ENCODE data around the gene EXT2.
A peak's percentile ranks its signal among the peaks of the same experiment; 100 is the strongest.

The EXT2 gene

GRCh38 chr11:44095506-44096359 lies at the start of gene EXT2:
Gene EXT2, plus strand, starts transcription at chr11:44095678. Its CDS starts 12,035 bp downstream, at chr11:44107713.
- peak; percentile 66 to 74 for DNase-seq (ENCODE audit: low read depth in 2 of 2)

DNA sequence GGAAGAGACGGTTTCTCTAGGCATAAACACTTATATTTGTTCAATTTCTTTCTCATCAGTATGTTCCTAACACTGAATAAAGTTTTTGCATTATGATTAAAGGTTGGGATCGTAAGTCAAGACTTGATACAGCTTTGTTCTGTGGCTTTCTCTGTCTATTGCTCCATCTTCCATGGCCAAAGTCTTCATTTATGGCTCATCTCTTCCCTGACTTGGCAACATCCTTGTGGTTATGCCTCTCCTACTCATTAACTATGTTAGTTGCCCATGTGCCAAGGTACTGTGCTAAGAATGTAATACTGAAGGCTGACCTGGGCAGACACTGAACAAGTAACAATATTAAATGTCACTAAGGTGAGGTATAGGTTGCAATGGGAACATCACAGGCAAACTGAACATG lies 49.3 kb upstream of the EXT2 start:
- DNase-seq (ENCODE audit: low read depth in 2 of 2): no peak

DNA sequence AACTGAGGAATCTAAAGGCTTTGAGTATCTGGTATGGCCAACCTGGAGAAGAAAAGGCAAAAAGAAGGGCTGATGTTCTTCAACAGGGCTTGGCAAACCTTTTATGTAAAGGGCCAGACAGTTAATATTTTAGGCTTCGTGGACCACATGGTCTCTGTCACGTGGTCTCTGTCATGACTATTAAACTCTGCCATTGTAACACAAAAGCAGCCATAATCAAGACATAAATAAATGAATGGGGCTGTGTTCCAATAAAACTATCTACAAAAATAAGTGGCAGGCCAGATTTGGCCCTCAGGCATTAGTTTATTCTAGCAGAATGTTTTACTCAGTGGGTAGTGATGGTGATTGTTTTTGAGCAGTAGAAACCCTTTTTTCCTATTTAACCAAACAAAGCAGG lies 48.2 kb upstream of the EXT2 start:
- DNase-seq (ENCODE audit: low read depth in 2 of 2): no peak

GRCh38 chr11:44047931-44048431 lies 47.5 kb upstream of the EXT2 start, which contains the start of gene ACCSL:
Gene ACCSL, plus strand, starts transcription at chr11:44047981. Its CDS starts 56 bp downstream, at chr11:44048037.
- no peak for DNase-seq (ENCODE audit: low read depth in 2 of 2)

DNA sequence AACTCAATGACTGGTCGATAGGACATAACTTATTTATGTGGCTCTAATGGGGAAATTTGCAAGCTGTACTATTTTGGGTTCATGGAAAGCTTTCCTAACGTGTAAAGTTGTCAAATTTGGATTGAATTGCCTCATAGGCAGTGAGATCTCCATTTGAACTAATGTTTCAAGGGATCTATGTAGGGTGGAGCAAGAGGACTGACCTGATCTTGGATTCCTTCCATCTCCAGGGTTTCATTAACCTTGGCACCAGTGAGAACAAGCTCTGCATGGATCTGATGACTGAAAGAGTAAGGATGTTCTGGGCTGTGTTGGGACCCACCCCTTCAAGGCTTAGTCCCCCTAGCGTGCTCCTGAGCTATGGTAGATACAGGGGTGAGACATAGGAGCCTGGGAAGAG lies 45.6 kb upstream of the EXT2 start:
- no peak for DNase-seq (ENCODE audit: low read depth in 2 of 2)

DNA sequence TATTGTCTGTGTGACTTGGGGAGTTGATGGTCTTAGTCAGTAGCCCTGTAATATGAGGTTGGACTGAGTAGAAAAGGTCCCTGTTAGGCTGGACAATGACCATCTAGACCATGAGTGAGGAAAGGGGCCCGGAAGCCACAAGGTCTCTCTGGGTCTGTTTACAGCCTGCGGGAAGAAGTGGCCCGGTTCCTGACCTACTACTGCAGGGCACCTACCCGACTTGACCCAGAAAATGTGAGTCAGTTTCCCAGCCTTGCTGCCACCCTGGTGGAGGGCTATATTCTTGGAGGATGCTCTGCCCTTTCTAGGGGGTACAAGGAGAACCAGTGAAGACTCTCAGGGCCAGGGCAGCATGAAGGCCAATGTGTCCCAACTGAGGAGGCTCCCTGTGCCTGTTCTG lies 44.3 kb upstream of the EXT2 start:
- DNase-seq (ENCODE audit: low read depth in 2 of 2): no peak

GRCh38 chr11:44057340-44057739 lies 38.1 kb upstream of the EXT2 start:
- no peak for DNase-seq (ENCODE audit: low read depth in 2 of 2)

- DNase-seq (ENCODE audit: low read depth in 2 of 2): no peak
Measured at GRCh38 chr11:44058275-44058674, 37.2 kb upstream of the EXT2 start.

DNA sequence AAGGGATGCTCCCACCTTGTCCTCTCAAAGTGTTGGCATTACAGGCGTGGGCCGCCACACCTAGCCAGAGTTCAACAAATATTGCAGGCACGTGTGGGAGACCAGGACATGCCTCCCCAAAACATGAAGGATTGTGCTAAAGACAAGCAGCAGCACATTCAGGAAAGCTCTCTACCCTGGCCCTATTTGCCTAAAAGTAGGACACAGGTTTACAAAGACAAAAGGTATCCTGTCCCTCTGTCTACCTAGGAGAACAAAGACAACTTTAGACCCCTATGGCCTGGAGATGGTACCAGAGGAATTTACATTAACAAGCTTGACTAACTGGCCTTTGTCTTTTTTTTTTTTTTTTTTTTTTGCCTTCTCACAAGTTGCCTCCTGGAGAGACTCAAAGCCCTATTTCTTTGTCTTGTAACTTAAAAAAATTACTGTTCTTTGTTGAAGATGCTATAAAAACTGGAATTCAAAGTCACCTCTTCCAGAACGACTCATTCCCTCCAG lies 30.3 kb upstream of the EXT2 start:
- no peak for DNase-seq (ENCODE audit: low read depth in 2 of 2)

DNA sequence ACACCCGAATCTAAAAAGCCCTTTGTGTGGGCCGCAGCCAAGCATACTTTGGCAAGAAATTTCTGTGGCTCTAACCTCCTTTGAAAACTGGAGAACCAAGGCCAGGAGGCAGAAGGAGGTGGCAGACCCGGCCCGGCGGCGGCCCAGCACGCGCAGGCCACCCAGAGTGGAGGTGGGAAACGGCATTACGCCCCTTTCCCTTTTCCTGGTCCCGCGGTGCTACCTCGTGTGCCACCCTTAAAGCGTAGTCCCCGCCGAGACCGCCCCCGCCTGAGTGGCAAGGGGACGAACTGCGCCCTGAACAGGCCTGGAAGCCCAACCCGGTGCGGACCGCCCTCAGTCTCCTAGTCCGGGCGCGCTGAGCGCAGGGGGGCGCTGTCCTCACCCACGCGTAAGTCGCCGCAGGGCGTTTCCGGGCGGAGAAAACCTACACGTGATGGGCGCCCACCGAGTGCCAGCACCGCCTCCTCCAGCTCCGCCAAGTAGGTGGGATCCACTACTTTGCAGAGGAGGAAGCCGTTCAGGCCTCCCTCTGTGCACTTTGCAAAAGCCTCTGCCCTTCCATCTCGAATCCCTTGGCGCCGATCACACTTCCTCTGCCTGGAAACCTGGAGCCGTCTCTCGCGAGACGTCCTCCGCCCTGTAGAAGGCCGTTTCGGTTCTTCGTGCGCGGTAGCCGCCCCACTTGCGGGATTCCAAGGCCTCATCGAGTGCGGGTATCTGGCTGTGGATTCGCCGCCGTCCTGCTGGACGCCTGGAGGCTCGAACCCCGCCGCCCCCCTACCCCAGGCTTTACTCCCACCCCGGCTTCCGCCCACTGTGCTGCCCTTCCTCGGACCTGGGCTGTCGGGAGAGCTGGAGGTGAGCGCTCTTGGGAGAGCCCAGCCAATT lies 29.4 kb upstream of the EXT2 start, which contains the start of gene ACCS:
ACCS (plus strand) TSS at position 430 of the 891 bp plus-strand sequence. CDS start 1,358 bp downstream, outside the sequence.
- DNase-seq (ENCODE audit: low read depth in 2 of 2): peak; percentile 75 to 79

DNA sequence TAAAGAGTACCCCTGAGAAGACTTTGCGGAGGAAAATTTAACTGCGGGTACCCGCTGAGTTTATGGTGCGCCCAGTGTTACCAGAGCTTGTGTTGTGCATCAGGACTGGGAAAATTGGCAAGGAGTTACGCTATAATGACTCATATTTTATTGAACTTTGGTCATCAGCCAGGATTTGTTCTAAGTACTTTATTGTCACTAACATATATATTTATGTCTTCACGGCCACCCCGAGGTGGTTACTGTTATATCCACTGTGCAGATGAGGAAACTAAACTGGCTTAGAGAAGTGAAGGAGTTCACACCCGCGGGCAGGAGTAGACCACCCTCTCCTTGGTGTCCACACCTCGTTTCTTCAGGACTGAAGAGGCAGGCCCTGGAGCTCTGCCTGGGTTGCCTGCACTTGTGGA lies 28.7 kb upstream of the EXT2 start:
- DNase-seq (ENCODE audit: low read depth in 2 of 2): no peak

- DNase-seq (ENCODE audit: low read depth in 2 of 2): no peak
Measured at GRCh38 chr11:44067266-44067665, 28.2 kb upstream of the EXT2 start.

DNA sequence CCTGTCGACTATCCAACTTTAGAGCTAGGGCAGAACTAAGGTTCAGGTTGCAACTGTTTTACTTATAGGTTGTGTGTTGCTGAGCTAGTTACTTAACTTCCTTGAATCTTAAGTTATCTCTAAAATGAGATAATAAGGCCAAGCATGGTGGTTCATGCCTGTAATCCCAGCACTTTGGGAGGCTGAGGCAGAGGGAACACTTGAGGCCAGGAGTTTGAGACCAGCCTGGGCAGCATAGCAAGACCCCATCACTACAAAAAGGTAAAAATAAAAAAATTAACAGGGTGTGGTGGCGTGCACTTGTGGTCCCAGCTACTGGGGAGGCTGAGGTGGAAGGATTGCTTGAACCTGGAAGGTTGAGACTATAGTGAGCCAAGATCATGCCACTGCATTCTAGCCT lies 27.3 kb upstream of the EXT2 start:
- DNase-seq (ENCODE audit: low read depth in 2 of 2): no peak

DNA sequence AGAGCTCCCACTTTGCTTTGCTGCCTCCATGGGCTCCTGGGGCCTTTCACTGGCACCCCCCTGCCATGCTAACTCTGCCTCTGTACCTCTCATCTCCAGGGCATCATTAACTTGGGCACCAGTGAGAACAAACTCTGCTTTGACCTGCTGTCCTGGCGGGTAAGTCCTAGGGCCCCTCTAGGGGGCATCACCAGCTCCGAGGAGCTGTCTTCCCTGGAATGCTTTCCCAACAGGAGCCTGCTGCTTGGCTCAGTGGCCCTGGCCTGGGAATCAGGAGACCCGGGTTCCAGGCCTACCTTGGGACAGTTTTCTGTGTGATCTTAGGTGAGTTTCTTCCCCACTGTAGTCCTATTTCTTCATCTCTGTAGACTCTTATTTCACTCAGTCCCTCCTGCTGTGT lies 24.3 kb upstream of the EXT2 start:
- no peak for DNase-seq (ENCODE audit: low read depth in 2 of 2)

GRCh38 chr11:44072757-44073658 lies 22.5 kb upstream of the EXT2 start:
- no peak for DNase-seq (ENCODE audit: low read depth in 2 of 2)

GRCh38 chr11:44078794-44079193 lies 16.7 kb upstream of the EXT2 start:
- no peak for DNase-seq (ENCODE audit: low read depth in 2 of 2)

- no peak for DNase-seq (ENCODE audit: low read depth in 2 of 2)
Measured at GRCh38 chr11:44079376-44079775, 16.1 kb upstream of the EXT2 start.

DNA sequence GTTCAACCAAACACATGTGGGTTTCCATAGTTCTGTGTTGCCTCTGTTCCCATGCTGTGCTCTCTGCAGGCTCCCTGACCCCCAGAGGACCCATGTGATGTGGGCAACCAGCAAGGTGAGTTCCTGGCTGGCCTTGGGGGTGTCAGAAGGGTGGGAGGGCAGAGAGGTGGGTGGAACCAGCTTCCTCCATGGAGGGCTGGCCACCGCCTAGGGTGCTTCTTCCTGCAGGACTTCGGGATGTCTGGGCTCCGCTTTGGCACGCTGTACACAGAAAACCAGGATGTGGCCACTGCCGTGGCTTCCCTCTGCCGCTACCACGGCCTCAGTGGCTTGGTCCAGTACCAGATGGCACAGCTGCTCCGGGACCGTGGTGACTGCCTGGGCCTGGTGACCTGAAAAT lies 14.5 kb upstream of the EXT2 start:
- no peak for DNase-seq (ENCODE audit: low read depth in 2 of 2)

DNA sequence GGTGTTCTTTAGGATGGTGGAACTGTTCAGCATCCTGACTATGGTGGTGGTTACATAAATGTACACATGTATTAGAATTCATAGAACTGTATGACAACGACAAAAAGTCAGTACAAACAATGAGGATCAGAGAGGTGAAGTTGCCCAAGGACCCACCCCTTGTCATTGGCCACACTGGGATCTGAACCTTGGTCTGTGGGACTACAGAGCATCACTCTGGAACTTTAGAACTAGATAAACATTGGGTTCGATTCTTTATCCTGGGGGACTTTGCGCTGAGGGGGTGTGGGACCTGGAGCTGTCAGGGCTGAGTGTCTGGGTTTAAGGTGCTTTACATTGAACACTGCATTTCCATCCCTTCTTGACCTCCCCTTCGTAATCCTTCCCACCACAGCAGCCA lies 12.8 kb upstream of the EXT2 start:
- no peak for DNase-seq (ENCODE audit: low read depth in 2 of 2)

DNA sequence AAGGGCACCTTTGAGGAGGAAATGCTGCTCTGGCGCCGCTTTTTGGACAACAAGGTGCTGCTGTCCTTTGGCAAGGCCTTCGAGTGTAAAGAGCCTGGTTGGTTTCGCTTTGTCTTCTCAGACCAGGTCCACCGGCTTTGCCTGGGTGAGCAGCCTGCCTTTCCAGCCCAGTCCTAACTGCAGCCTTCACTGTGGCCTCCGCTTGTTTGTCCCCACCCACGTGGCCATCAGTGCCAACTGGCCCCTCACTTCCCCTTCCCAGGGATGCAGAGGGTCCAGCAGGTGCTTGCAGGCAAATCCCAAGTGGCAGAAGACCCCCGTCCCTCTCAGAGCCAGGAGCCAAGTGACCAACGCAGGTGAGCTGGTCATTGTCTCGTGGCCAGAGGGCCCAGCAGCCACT lies 12.0 kb upstream of the EXT2 start:
- DNase-seq (ENCODE audit: low read depth in 2 of 2): no peak

DNA sequence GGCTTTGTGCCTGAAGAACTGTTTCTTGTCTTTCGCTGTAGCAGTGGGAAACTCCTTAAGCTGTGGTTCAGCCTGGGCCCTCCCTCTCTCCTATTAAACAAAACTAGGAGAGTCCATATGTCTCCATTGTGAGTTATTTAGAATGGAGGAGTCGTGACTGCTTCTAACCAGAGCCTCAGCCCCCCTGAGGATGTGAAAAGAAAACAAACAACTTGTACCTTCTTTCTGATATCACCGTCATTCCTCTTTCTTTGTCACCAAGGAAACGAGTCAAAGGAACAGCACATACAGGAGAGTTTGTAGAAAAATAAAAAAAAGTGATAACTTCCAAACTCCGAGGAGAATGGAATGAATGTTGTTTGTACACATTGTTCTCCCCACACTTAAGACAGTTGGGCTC lies 11.6 kb upstream of the EXT2 start:
- no peak for DNase-seq (ENCODE audit: low read depth in 2 of 2)
